Esophagus squamous epithelium (tissue), 5 donors: ENCODE measurements around the gene ADD3. TPM values are rescaled to one million over a fixed set of nuclear protein-coding genes. Genes with fewer than 3 reads are reported as not detected.

Experiments
- DNase-seq: peaks from one replicate; lab custom pipeline; 2025; lab: John Stamatoyannopoulos, UW
- H3K27ac ChIP-seq, 4 donors: fragments of 200-600 bp; sonication (generic); one replicate each; pipeline ENCODE4 v1.5.1; 2016 to 2019; ENCODE audit warnings: mild to moderate bottlenecking in 1 of 4
- H3K27me3 ChIP-seq, 4 donors: fragments of 200-600 bp; sonication (generic); 1 replicate in 3 of 4; 2 replicates in 1 of 4; pipeline versions ENCODE4 v1.5.1 to v1.6.0; 2017 to 2021; ENCODE audit warnings: antibody characterized with exemption in 1 of 4
- H3K36me3 ChIP-seq, 3 donors: fragments of 200-600 bp; sonication (generic); one replicate each; pipeline ENCODE4 v1.5.1; 2016 to 2019
- H3K4me1 ChIP-seq, 3 donors: fragments of 200-600 bp; sonication (generic); one replicate each; pipeline ENCODE4 v1.5.1; 2017 to 2019
- H3K4me3 ChIP-seq, 4 donors: fragments of 200-600 bp; sonication (generic); 1 replicate in 3 of 4; 2 replicates in 1 of 4; pipeline ENCODE4 v1.5.1; 2016 to 2019; ENCODE audit warnings: mild to moderate bottlenecking in 2 of 4, moderate library complexity in 1 of 4
- H3K9me3 ChIP-seq, 3 donors: fragments of 200-600 bp; sonication (generic); one replicate each; pipeline ENCODE4 v1.5.1; 2016 to 2019
- POLR2A ChIP-seq, 4 donors: fragments of 450-650 bp; IDR thresholded peaks; one replicate each; pipeline ENCODE4 v1.6.1; 2017; ENCODE audit warnings: antibody characterized with exemption in 4 of 4, mild to moderate bottlenecking in 4 of 4, moderate library complexity in 3 of 4
- WGBS, 2 donors: methylation state at CpG; one replicate each; pipeline ENCODE4 v1.1.5; 2018; 5-methylcytosine and 5-hydroxymethylcytosine counted together
- intact Hi-C: fragments of 100-400 bp; cut with DNase I; formaldehyde crosslinking; loops from one replicate; pipeline ENCODE4 v1.15.0; 2022
- total RNA-seq, 4 donors: library from RNA; depleted of rRNA; stranded (reverse); fragments of >200 nt; gene quantifications; one replicate each; pipeline ENCODE4 v1.1.0, GENCODE V29; 2016
- TF ChIP-seq, protein P1 (sequence below), 6 experiments: fragments of 450-650 bp in 4 of 6; fragments of 200-600 bp in 2 of 6; sonication (generic) in 2 of 6; IDR thresholded peaks; one replicate each; pipeline ENCODE4 v1.5.1; 2016 to 2019; ENCODE audit warnings: antibody characterized with exemption in 6 of 6, mild to moderate bottlenecking in 4 of 6, moderate library complexity in 4 of 6
- donor health status: DM: yes; HTN: yes; CAD: no.

The ADD3 gene
- total RNA-seq, 4 donors from 2014 or later: 52.5 to 214 (median 145) TPM

DNA sequence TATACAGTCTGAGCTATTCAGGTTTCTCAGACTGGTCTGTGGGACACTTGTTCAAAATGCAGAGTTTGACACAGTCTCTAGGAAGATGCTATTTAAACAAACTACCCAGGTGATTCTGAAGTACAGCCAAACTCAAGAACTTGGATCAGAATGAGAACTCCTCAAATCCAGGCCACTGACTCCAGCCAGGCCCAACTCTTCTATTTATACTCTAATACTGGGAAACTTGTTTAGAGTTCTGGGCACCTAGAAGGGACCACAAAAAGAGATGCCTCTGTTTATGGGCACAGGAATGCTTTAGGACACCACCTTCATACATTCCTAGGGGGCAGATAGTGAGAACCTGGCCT lies 40.1 kb upstream of the ADD3 start:
- intact Hi-C loops: no loop called here
- peaks cover 0 to 21% (median 9%) of the 10 kb centered on the region in 3 donors for H3K4me1 ChIP-seq
- peak overlapping the region in 1 of 4 donors; percentile 23 for H3K27ac ChIP-seq

DNA sequence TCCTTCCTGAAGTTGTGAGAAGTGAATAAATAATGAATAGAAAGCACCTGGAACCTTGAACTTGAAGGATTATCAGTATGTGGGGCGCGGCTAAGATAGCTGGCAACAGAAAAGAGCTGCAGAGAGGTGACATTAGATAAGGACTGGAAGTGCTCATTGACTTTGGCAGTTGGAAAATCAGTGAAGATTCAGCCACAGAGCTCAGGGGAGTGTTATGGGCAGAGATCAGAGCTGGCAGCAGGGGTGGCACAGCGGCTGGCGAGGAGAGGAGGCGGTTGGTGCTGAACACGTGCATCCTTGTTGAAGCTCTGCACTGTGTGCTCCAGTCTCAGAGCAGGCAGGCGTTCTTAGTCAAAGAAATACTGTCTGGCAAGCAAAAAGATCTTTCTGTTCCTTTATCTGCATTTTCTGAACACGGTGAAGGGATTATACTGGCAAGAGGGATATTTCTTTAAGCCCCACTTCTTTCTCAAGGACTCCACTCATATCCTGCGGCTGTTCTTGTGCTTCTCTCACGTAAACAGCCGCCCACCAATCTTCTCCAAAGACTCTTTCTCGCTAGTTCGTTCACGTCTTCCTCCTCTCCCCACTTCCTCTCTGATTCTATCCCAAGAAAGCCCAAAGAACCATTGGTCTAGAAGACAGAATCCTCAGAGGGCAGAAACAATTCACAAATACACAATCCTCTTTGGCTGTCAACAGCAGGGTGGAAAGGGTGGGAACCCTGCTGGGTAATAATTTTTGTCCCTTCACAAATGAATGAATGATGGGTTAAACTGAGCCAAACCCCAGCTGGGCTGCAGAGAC lies 38.6 kb upstream of the ADD3 start:
- no peak for DNase-seq
- no peaks in the 10 kb centered on the region for H3K9me3 ChIP-seq
- peaks cover 0 to 19% (median 9%) of the 10 kb centered on the region in 3 donors for H3K4me1 ChIP-seq
- TF ChIP-seq, protein P1, sequence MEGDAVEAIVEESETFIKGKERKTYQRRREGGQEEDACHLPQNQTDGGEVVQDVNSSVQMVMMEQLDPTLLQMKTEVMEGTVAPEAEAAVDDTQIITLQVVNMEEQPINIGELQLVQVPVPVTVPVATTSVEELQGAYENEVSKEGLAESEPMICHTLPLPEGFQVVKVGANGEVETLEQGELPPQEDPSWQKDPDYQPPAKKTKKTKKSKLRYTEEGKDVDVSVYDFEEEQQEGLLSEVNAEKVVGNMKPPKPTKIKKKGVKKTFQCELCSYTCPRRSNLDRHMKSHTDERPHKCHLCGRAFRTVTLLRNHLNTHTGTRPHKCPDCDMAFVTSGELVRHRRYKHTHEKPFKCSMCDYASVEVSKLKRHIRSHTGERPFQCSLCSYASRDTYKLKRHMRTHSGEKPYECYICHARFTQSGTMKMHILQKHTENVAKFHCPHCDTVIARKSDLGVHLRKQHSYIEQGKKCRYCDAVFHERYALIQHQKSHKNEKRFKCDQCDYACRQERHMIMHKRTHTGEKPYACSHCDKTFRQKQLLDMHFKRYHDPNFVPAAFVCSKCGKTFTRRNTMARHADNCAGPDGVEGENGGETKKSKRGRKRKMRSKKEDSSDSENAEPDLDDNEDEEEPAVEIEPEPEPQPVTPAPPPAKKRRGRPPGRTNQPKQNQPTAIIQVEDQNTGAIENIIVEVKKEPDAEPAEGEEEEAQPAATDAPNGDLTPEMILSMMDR (IDR thresholded peaks at IDR 0.05): no peak
- H3K4me3 ChIP-seq: no peak overlapping the region
- WGBS, 2 donors: 79 to 90% methylated on average over 14 of the region's 14 CpGs
- H3K36me3 ChIP-seq: no peaks in the 10 kb centered on the region
- intact Hi-C loops: no loop called here
- H3K27me3 ChIP-seq: no peaks in the 10 kb centered on the region
- H3K27ac ChIP-seq: peak overlapping the region in 1 of 4 donors; percentile 31

More for the DNA sequence above, 40.1 kb upstream of the ADD3 start:
- Histone ChIP-seq H3K9me3 (no peaks in the 10 kb centered on the region), H3K36me3 (no peaks in the 10 kb centered on the region), H3K4me3 (no peak overlapping the region), H3K27me3 (no peaks in the 10 kb centered on the region)
- DNase-seq: no peak
- TF ChIP-seq POLR2A (IDR thresholded peaks at IDR 0.05): no peak
- TF ChIP-seq, protein P1 (IDR thresholded peaks at IDR 0.05): no peak

DNA sequence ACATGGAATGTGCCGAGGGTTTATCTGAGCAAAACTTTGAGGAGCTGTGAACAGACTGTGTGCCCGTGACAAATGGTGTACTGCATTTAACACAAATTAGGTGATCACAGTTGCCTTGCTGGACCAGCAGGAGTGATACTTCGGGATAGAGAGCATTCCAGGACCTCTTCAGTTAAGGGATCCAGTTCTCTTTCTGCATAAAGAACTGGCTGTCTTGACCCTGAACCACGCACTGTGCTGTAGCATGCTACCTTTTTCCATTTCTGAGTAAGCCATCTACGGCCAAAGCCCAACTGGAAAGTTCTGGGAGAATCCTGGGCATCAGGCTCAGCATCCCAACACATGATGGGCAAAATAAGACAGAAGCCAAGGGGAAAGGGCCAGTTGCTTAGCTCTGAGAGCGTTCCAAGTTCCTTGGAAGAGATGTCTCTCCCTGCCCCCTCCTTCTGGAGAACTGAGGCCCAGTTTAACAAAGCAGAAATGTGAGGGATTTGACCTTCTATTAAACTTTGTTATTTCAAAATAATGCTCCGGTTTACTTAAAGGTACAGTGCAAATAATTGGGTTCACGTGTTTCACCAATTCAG lies 37.9 kb upstream of the ADD3 start:
- H3K4me3 ChIP-seq: no peak overlapping the region
- no peak for TF ChIP-seq POLR2A (IDR thresholded peaks at IDR 0.05)
- TF ChIP-seq, protein P1 (IDR thresholded peaks at IDR 0.05): no peak
- no peaks in the 10 kb centered on the region for H3K27me3 ChIP-seq
- no peak overlapping the region for H3K27ac ChIP-seq
- no peaks in the 10 kb centered on the region for H3K36me3 ChIP-seq
- intact Hi-C loops: loop anchor here (10.0 kb wide), 1 partner anchor 155 kb away; no protein-coding TSS in a partner anchor
- no peak for DNase-seq
- 73 to 83% methylated on average over 7 to 8 of the region's 8 CpGs for WGBS, 2 donors
- peaks cover 0 to 19% (median 9%) of the 10 kb centered on the region in 3 donors for H3K4me1 ChIP-seq
- H3K9me3 ChIP-seq: no peaks in the 10 kb centered on the region

DNA sequence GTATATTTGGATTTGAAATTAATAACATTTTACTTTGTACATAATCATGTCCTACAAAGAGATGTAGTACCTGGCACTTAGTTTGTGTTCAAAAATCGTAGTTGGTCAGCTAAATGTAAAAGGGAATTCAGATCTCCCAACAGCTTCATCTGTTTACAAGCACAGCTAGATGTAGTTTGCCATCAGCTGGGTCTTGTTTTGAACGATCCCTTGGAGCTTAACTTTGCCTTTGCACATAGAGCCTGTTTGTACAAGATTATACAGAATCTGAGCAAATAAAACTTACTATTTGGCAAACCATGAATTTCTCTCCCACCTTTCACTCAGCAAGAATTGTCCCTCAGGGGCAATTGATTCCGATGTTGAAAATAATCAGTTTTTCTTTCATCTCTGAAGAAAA lies 36.1 kb upstream of the ADD3 start:
- intact Hi-C loops: loop anchor here (10.0 kb wide), 1 partner anchor 153 kb away; no protein-coding TSS in a partner anchor
- WGBS, 2 donors: 37 to 44% methylated on average over 3 of the region's 3 CpGs
- H3K27ac ChIP-seq: no peak overlapping the region
- H3K4me1 ChIP-seq: peaks cover 0 to 14% (median 9%) of the 10 kb centered on the region in 3 donors
- no peaks in the 10 kb centered on the region for H3K9me3 ChIP-seq
- no peak for TF ChIP-seq POLR2A (IDR thresholded peaks at IDR 0.05)
- TF ChIP-seq, protein P1 (IDR thresholded peaks at IDR 0.05): no peak
- H3K27me3 ChIP-seq: no peaks in the 10 kb centered on the region
- H3K4me3 ChIP-seq: no peak overlapping the region
- no peak for DNase-seq
- no peaks in the 10 kb centered on the region for H3K36me3 ChIP-seq

DNA sequence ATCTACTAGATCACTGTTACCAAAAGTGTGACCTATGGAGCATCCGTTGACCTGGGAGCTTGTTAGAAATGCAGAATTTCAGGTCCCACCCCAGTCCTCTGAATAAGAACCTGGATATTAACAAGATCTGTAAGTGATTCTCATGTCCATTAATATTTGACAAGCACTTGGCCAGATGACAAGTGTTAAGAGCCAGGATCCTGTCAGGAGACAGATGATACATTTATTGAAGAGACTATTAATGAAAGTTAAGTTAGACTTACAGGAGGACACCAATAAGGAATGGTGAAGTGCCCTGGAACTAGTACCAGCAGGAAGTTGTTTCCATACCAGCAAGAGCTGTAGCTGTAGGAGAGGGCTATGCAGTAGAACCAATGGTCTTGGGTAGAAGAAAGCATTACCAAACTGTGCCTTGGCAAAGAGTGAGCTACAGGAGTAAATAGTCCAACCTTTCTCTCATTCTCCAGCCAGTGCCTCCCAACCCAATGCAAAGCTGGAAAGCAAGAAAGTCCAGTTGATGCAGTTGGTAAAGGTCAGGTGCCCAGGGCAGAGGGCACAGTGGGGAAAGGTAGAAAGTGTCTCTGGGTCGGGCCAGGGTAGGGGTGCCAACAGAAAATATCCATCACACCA lies 35.3 kb upstream of the ADD3 start:
- H3K27me3 ChIP-seq: no peaks in the 10 kb centered on the region
- no peak overlapping the region for H3K4me3 ChIP-seq
- H3K4me1 ChIP-seq: peaks cover 0 to 6% (median 5%) of the 10 kb centered on the region in 3 donors
- WGBS, 2 donors: 80 to 89% methylated on average over 2 of the region's 2 CpGs
- intact Hi-C loops: loop anchor here (10.0 kb wide), 1 partner anchor 152 kb away; no protein-coding TSS in a partner anchor
- no peak overlapping the region for H3K27ac ChIP-seq
- TF ChIP-seq, protein P1 (IDR thresholded peaks at IDR 0.05): no peak
- no peak for TF ChIP-seq POLR2A (IDR thresholded peaks at IDR 0.05)
- H3K36me3 ChIP-seq: no peaks in the 10 kb centered on the region
- H3K9me3 ChIP-seq: no peaks in the 10 kb centered on the region
- DNase-seq: no peak
